NCI-H1092 (cell line): ENCODE data around the gene MAP4K2.
"Not testable (repeated sequence)": the region's sequence is repeated elsewhere in the genome, so short reads cannot be mapped to it uniquely, and the experiment has no call there.

Experiments
- DNase-seq: peaks from one replicate; lab custom pipeline; 2025; lab: John Stamatoyannopoulos, UW

The MAP4K2 gene

GRCh38 chr11:64803158-64803845 lies at the start of gene MAP4K2:
MAP4K2 (minus strand) TSS chr11:64803214; CDS start chr11:64803149, 65 bp downstream.
- peak; percentile 84 for DNase-seq

DNA sequence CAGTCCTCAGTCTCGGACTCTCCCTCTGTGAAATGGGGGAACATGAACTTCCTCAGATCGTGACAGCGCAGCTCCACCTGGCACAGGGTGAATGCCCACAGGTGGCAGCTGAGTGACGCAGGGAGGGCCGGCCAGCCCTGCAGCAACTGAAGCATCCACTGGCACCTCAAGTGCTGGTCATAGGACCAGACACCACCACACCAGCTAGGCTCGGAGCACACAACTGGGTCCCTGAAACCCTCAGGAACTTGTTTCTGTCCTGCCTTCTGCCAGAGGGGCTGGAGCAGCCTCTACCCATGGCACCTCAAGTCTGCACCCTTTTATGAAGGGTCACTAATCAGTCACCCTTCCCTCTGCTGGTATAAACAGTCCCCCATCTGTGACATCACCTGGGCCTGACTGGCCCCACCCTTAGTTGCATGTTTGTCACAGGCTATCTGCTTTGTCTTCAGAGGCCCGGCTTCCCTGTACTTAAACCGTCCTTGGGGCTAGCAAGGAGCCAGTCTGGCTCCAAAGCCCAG lies 48.9 kb upstream of the MAP4K2 start:
- DNase-seq, result no peak

DNA sequence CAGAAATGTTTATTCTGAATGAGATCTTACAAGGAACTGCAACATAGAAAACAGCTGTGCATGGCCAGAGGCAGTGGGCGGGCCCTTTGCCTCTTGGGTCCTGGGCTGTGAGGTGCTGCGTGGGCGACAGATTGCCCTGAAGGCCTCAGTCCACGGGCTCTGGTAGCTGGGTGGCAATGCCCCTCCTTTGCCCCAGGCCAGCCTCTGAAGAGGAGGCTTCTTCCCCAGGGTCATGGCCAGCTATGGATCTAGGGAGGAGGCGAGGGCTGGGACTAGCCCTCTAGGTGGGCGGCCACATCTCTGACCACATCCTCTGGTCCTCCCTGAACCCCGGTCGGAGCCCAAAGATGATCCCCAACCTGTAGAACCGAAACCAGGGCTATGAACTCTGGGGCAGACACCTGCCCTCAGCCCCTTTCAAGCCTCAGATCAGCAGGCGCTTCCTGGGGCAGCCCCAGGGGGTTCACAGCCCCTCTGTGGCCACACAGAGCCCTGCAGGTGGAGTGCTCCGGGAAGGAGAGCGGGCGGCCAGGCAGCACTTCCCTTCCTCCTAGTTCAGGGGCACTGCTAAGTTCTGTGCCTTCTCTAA lies 48.1 kb upstream of the MAP4K2 start:
- DNase-seq, result no peak

- DNase-seq, result no peak
Measured at GRCh38 chr11:64849598-64850356, 46.8 kb upstream of the MAP4K2 start.

GRCh38 chr11:64848826-64849597 lies 46.0 kb upstream of the MAP4K2 start:
- DNase-seq, result peak; percentile 32

- DNase-seq, result no peak
Measured at GRCh38 chr11:64848214-64848825, 45.3 kb upstream of the MAP4K2 start.

DNA sequence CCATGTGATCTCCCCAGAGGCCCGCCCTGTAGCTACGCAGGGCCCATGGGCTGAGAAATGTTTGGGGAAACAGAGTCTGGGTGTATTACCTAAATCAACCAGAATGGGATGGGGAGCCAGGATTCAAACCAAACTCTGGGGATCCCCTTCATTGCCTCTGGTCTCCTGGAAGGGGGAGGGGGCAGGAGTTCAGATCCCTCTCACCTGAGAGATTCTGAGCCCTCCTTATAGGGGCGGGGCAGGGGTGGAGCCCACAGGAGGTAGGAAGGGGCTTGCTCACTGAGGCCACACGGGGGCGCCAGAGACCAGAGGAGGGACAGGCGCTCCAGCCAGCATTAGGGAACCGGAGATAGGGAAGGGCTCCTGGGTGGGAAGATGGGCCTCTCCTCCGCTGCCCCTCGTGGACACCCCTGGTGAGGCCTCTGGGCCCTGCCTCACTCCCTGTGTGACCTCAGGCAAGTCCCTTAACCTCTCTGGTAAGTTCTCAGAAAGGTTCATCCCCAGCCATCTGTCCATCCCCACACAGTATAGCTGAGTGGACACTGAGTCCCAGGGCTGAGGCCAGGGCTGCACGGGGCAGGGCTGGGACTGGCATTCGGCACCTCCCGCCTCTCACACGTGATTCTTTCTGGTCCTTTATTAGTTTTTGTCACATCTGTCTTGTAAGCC lies 44.1 kb upstream of the MAP4K2 start:
- DNase-seq, result peak; percentile 95

DNA sequence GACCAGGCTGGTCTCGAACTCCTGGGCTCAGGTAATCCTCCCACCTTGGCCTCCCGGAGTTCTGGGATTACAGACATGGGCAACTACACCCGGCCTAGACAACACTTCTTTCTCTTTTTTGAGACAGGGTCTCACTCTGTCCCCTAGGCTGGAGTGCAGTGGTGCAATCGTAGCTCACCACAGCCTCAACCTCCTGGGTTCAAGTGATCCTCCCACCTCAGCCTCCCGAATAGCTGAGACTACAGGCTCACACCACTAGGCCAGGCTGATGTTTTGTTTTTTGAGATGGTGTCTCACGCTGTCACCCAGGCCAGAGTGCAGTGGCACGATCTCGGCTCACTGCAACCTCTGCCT lies 42.7 kb upstream of the MAP4K2 start:
- DNase-seq, result not testable (repeated sequence)

DNA sequence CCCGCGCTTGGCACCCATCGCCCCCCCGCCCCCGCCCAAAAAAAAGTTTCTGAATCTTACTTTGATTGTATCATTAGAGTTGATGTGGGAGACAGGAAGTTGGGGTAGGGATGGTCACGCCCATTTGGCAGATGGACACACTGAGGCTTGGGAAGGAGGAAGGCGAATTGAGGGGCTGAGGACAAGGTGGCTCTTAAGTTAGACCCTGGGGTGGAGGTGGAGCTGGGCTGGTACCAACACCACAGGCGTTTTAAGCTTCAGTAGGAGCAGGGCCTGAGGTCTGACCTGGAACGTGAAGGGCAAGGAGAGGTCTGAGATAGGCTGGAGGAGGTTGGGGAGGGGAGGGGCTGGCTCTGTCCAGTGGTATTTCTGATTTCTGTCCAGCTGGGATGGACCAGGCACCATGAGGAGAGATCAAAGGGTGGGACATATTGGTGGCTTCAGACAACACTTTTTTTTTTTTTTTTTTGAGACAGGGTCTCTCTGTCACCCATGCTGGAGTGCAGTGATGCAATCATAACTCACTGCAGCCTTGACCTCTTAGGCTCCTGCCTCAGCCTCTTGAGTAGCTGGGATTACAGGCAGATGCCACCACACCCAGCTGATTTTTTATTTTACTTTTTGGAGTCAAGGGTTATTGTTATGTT lies 42.2 kb upstream of the MAP4K2 start:
- DNase-seq, result no peak

DNA sequence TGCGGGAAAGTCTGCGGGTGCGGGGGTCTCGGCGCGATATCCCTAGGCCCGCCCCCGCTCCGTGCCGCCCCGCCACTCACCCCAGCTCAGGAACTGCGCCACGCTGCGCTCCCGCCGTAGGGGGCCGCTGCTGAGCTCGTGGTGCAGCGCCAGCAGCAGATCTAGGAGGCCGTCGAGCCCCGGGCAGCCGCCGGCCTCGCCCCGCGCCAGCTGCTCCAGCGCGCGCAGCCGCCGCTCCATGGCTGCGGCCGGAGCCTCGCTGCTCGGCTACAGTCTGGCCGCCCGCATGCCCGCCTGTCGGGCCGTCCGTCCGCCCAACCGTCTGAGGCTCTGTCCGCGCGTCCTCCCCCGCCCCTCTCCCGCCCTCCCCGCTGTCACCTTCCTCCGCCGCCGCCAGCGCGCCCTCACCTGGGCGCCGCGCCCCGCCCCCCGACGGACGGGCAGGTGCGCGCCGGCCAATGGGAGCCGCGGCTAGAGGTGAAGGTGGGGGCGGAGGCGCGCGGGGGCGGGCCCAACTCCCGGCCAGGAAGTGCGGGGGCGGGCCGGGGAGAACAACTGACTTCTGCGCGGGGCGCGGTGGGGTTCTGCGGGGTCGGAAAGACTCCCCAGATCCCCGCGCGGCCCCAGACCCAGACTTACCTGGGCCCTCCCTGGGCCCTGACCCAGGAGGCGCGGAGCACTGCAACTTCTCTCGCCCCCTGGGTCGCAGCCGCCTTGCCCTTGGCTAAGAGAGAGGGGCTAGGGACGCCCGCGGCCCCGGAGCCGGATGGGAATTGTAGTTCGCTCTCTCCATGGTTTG lies 41.5 kb upstream of the MAP4K2 start, which contains the start of gene CDC42BPG:
CDC42BPG (minus strand) TSS at position 324 of the 799 bp plus-strand sequence; CDS start at position 240, 84 bp downstream.
- peak; percentile 46 for DNase-seq

- no peak for DNase-seq
Measured at GRCh38 chr11:64843686-64844329, 40.8 kb upstream of the MAP4K2 start.

GRCh38 chr11:64842851-64843685 lies 40.1 kb upstream of the MAP4K2 start:
- DNase-seq, result no peak

GRCh38 chr11:64842366-64842759 lies 39.3 kb upstream of the MAP4K2 start:
- no peak for DNase-seq

- DNase-seq, result no peak
Measured at GRCh38 chr11:64841592-64842365, 38.8 kb upstream of the MAP4K2 start.

- no peak for DNase-seq
Measured at GRCh38 chr11:64839887-64840782, 37.1 kb upstream of the MAP4K2 start.

DNA sequence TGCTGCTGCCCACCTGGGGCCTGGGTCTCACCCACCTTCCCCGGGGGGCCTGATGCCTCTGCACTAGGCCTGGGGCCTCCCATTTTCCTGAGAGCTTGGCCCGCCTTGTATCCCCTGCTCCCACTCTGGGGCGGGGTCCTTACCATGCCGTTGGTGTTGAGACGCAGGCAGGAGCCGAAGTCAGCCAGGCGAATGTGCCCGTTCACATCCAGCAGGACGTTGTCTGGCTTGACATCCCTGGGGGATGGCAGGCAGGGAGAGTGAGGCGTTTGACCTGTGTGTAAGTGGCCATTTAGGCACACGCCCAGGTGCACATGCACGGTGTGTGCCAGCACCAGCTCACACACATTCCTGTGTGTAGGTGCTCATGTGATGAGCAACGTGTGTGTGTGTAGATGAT lies 36.3 kb upstream of the MAP4K2 start:
- no peak for DNase-seq
